GM19035 (cell line): ENCODE measurements around the gene MAN2B1.
"Not testable (repeated sequence)": the region's sequence is repeated elsewhere in the genome, so short reads cannot be mapped to it uniquely, and the experiment has no call there.

Source experiments
- ATAC-seq: cut with Tn5 transposase; IDR thresholded peaks from one replicate; pipeline ENCODE4 v1.9.1; 2021; ENCODE audit not compliant: unreplicated experiment

Gene MAN2B1

DNA sequence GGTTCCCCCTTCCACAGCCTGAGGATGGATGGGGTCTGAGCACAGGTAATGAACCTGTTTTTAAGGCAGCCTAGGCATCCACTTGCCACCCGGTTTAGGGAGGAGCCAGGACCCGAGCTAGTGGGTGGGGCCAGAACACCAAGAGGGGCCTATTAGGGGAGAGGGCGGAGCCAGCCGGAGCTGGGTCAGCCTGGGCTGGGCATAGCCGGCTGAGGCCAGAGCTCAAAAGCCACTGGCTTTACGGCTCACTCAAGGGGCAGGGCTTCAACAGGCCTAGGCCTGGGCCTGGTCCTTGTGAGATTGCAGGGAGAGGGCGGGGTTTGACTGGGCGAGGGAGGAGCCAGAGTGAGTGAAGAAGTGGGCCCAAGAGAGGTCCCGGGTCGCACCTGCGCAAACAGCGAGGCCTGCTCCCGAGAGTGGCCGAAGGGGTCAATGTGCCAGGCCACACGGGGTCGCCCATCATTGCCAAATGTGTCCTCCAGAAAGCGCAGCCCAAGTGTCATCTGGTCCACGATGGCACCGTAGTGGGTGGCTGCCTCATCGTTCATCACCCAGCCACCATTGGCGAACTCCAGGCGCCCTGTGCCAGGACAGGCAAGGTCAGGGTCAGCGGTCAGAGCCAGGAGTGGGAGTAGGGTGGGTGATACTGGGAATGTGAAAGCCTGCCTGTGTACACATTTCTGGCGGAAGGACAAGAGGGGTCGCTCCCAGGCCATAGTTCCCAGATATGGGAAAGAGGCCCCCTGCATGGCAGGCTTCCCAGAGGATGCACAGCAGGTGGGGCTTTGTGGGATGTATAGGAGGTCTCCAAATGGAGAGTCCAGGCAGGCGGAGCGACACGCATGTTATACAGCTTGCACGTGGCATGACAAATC lies 1.9 kb downstream of the MAN2B1 start:
- no peak for ATAC-seq

DNA sequence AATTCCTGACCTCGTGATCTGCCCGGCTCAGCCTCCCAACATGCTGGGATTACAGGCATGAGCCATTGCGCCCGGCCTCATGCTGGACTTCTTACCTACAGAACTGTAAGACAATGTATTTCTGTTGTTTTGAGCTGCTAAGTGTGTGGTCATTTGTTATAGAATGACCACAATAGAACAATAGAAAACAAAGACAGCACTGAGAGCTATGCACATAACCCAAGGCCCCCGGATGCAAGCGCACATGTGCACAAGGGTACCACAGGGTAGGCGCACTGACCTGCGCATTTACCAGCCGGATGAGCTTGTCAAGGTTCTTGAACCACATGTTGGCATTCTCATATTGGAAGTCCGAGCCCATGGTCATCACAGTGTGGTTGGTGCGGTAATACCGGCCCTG lies 5.6 kb downstream of the MAN2B1 start:
- no peak for ATAC-seq

DNA sequence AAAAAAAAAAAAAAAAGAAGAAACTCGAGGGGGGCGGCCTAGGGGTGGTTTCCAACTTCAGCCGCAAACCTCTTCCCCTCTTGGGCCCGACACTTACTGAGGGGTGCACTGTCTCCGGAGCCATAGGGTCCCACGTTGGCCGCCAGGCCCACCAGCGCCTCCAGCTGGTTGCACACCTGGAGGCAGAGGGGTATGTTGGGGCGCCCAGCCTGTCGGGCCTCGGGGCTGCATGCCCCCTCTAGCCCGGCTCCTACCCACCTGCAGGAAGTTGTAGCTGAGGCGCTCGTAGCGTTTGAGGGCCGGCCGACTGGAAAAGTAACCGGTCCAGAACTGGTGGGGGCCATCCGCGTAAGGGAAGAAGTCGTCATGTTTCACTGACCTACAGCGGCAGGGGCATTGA lies 8.6 kb downstream of the MAN2B1 start:
- no peak for ATAC-seq

DNA sequence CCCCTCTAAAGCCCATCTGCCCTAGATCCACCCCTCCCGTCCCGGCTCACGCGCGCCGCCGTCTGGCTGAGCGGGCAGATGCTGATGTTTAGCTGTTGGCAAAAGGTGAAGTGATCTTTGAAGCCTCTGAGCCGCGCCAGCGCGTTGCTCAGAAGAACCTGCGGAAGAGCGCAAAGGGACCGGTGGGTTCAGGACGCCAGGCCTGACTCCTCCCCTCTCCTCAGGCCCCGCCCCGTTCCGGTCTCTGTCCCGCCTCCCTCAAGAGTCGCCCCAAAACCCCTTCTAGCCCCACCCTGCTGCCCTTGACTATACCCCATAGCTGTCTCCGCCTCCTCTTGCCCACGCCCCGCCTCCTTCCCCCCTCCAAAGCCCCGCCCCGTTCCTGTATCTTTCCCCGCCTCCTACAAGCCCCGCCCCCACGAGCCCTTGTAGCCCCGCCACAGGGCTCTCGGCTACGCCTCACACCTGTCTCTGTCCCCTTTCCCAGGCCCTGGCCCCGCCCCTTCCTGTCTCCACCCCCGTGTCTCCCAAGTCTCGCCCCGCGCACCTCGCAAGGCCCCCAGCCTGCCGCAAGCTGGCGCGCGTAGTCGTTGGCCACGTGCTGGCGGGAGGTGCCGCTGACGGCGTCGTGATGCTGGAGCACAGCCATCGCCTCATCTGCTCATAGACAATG lies 9.5 kb downstream of the MAN2B1 start:
- no peak for ATAC-seq

DNA sequence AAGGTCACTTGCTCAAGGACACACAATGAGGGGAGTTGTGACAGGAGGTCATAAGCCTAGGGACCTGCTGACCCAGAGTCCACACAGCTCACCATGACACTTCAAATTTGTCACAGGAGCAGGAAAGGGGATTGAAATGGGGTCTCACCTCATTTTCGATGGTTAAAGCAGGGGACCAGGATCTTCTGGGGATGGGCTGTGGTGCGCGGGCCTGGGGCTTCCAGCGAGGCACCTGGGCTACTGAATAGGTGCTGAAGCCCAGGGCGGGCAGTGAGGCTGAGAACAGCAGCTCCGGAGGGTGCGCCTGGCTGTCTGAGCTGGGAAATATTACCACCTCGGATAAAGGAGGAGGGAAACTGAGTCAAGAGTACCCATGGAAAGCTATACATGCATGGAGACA lies 11.0 kb downstream of the MAN2B1 start:
- no peak for ATAC-seq

DNA sequence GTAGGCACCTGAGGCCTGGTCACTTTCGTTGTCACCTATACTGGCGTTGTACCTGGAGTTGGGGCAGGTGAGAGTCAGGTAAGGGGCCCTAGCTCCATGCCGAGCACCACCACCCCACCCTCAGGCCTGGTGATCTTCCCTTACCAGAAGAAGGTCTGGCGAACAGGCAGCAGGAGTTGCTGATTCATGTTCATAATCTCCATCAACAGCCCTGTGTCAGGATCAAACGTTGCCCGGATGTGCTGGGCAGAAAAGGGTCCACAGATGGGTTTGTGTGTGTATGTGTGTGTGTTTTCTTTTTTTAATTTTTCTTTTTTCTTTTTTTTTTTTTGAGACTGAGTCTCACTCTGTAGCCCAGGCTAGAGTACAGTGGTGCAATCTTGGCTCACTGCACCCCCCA lies 14.3 kb downstream of the MAN2B1 start:
- no peak for ATAC-seq

DNA sequence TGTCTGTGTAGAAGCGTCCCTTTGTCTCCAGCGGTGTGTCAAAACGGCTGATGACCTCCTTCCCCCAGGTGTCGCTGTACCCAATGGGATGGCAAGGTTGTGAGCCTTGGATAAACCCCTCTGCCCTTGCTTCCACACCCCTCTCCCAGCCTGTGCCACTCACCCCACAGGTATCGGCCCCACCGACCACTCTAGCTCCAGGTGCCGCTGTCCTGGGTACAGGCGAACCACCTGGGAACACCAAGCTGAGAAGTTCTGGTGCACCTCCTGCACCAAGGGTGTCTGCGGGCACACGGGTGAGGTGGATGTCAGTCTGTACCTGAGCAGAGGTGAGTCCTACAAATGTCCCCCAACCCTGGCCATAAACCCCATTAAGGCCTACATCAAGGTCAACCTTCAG lies 16.6 kb downstream of the MAN2B1 start:
- ATAC-seq: no peak

DNA sequence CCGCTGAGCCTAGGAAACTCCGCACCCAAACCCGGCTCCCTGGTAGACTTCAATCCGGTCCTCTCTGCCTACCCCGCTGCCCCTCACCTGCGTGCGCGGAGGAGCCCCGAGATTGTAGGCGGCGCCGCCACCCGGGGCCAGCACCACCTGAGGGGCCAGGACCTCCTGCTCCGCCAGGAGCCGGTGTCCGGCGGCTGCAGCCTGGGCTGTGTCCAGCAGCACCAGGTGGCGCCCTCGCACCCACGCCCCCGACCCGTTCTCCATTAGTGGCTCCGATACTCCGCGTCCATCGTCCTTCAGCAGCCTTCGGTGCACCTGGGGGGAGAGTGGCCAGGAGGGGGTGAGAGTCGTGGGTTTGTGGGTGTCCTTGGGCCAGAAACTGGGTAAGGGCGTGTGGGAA lies 18.5 kb downstream of the MAN2B1 start:
- no peak for ATAC-seq

DNA sequence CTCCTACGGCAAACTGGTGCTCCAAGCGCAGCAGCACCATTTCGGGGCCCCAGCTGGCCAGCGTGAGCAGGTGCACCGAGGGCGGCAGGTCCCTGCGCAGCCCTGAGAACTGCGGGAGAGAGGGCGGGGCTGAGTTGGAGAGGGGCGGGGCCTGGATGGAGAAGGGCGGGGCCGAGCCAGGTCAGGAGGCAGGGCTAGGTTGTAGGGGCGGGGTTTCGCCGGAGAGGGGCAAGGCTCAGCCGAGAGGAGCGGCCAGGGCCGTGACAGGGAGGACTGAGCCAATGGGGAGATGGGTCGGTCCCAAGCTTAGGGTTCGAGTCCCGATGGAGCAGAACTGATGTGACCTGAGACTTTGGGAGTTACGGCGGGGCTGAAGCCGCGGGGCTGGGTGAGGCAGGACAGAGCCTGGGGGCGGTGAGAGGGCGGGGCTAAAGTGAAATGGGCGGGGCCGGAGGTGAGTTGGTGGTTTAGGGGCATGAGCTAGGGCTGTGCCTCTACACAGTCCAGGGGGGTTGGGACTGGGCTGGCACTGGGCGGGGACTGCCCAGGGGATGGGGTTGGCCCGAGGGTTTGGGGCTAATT lies 19.0 kb downstream of the MAN2B1 start:
- no peak for ATAC-seq

DNA sequence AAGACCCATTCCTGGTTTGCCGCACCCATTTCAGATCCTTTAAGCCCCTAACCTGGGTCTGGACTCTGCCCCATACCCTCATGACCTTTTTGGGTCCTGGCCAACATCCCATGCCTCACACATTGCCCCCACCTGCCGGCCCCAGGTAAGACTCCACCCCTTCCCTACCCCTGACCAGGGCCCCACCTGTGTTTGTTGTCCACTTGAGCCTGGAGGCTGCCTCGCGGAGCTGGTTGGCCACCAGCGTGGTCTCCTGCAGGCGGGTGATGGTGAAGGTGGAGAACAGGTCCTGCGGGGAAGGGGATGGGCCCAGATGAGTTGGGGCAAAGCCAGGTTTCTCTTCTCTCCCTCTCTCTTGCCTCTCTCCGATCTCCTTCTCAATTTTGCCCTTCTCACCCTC lies 19.5 kb downstream of the MAN2B1 start:
- no peak for ATAC-seq

DNA sequence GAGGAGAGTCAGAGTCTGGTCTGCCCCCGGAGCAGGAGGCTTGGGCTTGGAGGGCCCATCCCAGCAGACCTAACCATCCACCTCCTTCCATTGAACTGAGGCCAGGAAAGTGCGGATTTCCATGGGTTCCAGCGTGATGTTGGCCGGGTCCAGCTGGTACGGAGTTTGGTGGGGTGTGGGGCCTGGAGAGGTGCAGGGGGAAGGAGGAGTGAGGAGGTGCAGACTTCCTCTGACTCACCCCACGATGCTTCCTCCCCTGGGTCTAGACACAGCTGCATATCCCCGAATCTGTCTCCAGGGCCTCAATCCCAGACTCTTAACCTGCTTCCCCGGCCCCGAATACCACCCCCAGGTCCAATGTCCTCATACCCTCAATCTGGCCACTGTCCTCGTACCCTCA lies 20.0 kb downstream of the MAN2B1 start:
- no peak for ATAC-seq

DNA sequence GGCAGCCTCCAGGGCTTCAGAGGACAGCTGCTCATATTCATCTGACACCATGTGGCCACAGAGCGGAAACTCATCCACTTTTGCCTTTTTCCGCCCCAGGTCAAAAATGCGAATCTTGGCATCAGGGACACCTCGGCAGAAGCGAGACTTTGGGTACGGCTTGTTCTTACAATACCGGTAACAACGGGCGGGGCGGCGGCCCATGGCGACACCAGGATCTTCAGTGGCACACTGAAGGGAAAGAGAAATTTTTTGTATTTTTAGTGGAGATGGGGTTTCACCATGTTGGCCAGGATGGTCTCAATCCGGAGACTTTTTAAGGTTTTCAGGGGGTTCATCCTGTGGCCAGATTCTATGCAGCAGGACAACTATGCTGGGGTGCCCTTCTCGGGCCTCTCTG lies 22.8 kb downstream of the MAN2B1 start:
- ATAC-seq: not testable (repeated sequence)

DNA sequence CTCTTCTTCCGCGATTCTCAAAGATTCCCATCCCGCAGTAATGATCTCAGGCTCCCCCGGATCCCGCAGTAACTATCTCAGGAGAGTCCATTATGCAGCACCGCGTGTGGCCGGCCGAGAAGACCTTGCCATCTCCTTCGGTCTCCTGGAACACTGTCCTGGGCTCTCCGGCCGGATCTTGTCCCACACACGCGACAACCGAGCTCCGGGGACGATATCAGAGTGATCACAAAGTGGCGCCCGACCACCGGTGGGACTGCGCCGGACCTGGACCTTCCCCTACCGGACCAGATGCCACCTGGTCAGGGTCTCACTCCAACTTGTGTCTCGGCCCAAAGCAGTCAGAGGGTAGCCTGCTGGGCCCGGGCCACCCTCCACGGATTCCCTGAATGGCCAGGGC lies 24.0 kb downstream of the MAN2B1 start:
- no peak for ATAC-seq

DNA sequence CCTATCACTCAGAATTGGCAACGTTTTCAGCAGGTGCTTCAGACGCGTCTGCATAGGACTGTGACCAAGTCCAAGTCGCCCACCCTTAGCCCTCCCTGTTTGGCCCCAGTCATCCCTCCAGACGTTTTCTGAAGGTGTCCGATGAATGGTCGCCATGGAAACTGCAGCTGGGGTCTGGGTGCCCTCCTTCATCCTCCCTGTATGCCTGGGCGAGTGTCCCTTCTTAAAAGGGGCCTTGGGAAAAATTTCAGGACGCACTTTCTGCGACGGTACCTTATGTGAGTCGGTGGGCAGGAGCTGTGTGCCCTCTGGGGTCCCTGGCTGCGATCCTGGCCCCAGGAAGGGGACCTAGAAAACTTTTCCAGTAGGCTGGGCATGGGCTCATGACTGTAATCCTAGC lies 25.1 kb downstream of the MAN2B1 start:
- ATAC-seq: no peak

DNA sequence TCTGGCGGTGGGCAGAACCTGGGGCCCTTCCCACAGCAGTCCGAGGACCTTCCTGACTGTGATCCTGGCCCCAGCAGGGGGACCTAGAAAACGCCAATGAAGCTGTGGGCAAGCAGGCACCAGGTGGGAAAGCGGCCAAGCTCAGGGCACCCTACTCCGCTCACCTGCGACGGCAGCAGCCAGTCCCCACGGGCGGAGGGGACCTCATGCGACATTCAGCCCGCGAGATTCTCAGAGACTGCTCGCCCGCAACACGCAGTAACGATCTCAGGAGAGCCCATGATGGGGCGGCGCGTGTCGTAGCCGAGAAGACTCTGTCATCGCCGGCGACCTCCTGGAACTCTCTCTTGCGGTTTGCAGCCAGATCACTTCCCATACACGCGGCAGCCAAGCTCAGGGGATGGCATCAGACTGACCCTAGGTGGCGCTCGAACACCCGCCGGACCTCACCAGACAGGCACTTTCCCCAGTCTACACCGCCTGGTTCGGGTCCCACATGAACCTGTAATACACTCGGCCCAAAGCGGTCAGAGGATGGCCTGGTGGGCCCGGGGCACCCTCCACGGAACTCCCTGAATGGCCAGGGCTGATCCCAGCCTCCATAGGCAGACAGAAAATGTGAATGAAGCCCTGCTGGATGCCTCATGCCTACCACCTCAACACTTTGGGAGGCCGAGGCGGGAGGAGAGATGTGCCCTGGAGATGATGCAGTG lies 26.5 kb downstream of the MAN2B1 start:
- ATAC-seq: no peak

DNA sequence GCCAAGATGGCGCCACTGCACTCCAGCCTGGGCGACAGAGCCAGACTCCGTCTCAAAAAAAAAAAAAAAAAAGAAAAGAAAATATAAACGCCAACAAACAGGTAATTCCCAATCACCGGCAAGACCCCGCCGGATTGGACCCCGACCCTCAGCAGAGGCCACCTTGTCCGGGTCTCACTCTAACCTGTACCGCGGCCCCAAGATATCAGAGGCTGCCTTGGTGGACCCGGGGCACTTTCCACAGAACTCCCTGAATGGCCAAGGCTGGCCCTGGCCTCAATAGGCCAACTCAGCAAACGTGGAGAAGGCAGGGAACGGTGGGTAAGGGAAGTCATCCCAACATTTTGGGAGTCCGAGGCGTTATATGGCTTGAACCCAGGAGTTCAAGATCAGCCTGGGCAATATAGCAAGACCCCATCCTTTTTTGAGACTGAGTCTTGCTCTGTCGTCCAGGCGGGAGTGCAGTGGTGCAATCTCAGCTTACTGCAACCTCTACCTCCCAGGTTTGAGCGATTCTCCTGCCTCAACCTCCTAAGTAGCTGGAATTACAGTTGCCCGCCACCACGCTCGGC lies 27.8 kb downstream of the MAN2B1 start:
- no peak for ATAC-seq

DNA sequence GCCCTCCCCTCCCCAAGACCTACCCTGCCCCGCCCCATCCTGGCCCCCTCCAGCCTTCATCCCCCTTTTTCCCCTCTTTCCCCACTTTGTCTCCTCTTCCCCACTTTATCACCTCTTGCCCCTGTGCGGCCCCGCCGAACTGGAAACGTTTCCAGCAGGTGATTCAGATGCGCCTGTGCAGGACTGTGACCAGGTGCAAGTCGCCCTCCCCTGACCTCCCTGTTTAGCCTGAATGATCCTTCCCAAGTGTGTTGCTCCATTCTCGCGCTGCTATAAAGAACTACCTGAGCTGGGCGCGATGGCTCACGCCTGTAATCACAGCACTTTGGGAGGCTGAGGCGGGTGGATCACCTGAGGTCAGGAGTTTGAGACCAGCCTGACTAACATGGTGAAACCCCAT lies 29.9 kb downstream of the MAN2B1 start:
- no peak for ATAC-seq

DNA sequence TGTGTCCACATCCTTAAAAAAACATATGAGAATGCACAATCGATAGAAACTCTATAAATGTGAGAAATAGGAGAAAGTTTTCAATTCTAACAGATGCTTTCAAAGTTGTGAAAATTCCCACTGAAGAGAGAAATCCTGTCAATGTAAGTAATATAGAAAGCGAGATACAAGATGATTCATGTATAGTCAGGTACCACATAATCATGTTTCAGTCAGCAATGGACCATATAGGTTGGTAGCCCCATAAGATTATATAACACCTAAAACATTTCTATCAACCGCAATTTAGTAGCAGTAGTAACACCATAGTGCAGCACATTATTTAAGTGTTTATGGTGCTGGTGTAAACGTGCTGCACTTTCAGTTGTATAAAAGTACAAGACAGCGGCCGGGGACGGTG lies 37.3 kb downstream of the MAN2B1 start:
- ATAC-seq: no peak

DNA sequence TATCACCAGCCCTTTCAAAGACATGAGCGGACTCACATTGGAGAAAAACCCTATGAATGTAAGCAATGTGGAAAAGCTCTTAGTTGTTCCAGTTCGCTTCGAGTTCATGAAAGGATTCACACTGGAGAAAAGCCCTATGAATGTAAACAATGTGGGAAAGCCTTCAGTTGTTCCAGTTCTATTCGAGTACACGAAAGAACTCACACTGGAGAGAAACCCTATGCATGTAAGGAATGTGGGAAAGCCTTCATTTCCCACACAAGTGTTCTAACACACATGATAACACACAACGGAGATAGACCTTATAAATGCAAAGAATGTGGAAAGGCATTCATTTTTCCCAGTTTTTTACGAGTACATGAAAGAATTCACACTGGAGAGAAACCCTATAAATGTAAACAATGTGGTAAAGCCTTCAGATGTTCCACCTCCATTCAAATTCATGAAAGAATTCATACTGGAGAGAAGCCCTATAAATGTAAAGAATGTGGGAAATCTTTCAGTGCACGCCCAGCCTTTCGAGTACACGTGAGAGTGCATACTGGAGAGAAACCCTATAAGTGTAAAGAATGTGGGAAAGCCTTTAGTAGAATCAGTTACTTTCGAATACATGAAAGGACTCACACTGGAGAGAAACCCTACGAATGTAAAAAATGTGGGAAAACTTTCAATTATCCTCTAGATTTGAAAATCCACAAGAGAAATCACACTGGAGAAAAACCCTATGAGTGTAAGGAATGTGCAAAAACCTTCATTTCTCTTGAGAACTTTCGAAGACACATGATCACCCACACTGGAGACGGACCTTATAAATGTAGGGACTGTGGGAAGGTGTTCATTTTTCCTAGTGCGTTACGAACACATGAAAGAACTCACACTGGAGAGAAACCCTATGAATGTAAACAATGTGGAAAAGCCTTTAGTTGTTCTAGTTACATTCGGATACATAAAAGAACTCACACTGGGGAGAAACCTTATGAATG lies 38.2 kb downstream of the MAN2B1 start:
- no peak for ATAC-seq

DNA sequence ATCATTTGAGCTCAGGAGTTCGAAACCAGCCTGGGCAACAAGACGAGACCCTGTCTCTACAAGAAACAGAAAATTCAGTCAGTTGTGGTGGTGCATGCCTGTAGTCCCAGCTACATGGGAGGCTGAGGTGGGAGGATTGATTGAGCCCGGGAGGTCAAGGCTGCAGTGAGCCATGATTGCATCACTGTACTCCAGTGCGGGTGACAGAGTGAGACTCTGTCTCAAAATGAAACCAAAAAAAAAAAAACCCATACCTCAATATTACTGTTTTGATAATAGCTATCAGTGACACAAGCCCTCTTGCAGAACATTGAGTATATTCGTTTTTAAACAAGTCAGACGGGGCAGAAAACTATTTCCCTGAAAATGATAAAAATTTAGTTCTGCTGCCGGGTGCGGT lies 39.6 kb downstream of the MAN2B1 start:
- no peak for ATAC-seq
